SK-MEL-5 (cell line): ENCODE data around the gene ASB9. TPM values are rescaled to one million over a fixed set of nuclear protein-coding genes. Genes with fewer than 3 reads are reported as not detected.
"Not testable (repeated sequence)": the region's sequence is repeated elsewhere in the genome, so short reads cannot be mapped to it uniquely, and the experiment has no call there.

ENCODE experiments used
- DNase-seq: peaks from one replicate; pipeline ENCODE4 v3.0.0-alpha.2; 2016; ENCODE audit warnings: low read depth, low spot score
- in situ Hi-C: cut with HindIII; loops from 2 replicates; pipeline ENCODE4 v1.10.0; 2016; ENCODE audit warnings: low sequenced_read_pairs, high pct_unique_total_duplicates, low pct_unique_long_range_greater_than_20kb
- total RNA-seq: library from RNA; depleted of rRNA; stranded (reverse); fragments of >200 nt; shearing (Covaris generic); gene quantifications from 2 replicates; pipeline ENCODE4 v1.2.3, GENCODE V29; 2014; rRNA removed

ASB9 gene
- total RNA-seq, 1 experiment from 2014 or later: 35.7 TPM

GRCh38 chrX:15204130-15204751, 65.6 kb downstream of the ASB9 start:
- DNase-seq: no peak
- in situ Hi-C loops: no loop called here

GRCh38 chrX:15203694-15204093, 66.2 kb downstream of the ASB9 start:
- in situ Hi-C loops: no loop called here
- DNase-seq: no peak

- in situ Hi-C loops: no loop called here
Measured at GRCh38 chrX:15202454-15203177, 67.3 kb downstream of the ASB9 start.

GRCh38 chrX:15200871-15201270, 69.0 kb downstream of the ASB9 start:
- in situ Hi-C loops: no loop called here
- no peak for DNase-seq

More at GRCh38 chrX:15202454-15203177, 67.3 kb downstream of the ASB9 start:
- DNase-seq: no peak

- in situ Hi-C loops, DNase-seq: not testable (repeated sequence)
Measured at GRCh38 chrX:15198608-15199202, 71.2 kb downstream of the ASB9 start.

GRCh38 chrX:15194146-15194545, 75.7 kb downstream of the ASB9 start:
- in situ Hi-C loops: no loop called here
- DNase-seq: no peak

Other genes with a start within 250 kb of the ASB9 start
- gene ASB11, start 45.6 kb upstream of the ASB9 start, total RNA-seq: 3.5 TPM in 2 replicates
- gene PIGA, start 65.4 kb upstream of the ASB9 start, total RNA-seq: 22.0 and 26.3 TPM in 2 replicates
- gene VEGFD, start 114.3 kb upstream of the ASB9 start, total RNA-seq: 0.21 and 0.34 TPM in 2 replicates
- gene PIR, start 223.2 kb upstream of the ASB9 start, total RNA-seq: 333 and 344 TPM in 2 replicates
- gene BMX, start 230.7 kb upstream of the ASB9 start, total RNA-seq: 0.32 and 0.40 TPM in 2 replicates